ENCODE results near the gene RPL11.
A peak's percentile ranks its signal among the peaks of the same experiment; 100 is the strongest.
"Not testable (repeated sequence)": the region's sequence is repeated elsewhere in the genome, so short reads cannot be mapped to it uniquely, and the experiment has no call there.

The RPL11 gene

DNA sequence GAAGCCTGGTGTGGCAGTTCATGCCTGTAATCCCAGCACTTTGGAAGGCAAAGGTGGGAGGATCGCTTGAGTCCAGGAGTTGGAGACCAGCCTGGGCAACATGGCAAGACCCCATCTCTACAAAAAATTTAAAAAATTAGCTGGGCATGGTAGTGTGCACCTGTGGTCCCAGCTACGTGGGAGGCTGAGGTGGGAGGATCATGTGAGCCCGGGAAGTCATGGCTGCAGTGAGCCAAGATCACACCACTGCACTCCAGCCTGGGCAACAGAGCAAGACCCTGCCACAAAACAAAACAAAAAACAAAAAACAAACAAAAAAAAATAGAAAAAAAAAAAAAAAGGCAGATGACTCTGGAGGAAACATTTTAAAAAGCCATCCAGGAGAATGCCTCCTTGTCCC is 3.9 kb upstream of the RPL11 start:
- not testable (repeated sequence) for FAIRE-seq

DNA sequence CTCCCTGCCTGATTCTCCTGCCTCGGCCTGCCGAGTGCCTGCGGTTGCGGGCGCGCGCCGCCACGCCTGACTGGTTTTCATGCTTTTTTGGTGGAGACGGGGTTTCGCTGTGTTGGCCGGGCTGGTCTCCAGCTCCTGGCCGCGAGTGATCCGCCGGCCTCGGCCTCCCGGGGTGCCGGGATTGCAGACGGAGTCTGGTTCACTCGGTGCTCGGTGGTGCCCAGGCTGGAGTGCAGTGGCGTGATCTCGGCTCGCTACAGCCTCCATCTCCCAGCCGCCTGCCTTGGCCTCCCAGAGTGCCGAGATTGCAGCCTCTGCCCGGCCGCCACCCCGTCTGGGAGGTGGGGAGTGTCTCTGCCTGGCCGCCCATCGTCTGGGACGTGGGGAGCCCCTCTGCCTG is 3.3 kb upstream of the RPL11 start:
- not testable (repeated sequence) for FAIRE-seq

DNA sequence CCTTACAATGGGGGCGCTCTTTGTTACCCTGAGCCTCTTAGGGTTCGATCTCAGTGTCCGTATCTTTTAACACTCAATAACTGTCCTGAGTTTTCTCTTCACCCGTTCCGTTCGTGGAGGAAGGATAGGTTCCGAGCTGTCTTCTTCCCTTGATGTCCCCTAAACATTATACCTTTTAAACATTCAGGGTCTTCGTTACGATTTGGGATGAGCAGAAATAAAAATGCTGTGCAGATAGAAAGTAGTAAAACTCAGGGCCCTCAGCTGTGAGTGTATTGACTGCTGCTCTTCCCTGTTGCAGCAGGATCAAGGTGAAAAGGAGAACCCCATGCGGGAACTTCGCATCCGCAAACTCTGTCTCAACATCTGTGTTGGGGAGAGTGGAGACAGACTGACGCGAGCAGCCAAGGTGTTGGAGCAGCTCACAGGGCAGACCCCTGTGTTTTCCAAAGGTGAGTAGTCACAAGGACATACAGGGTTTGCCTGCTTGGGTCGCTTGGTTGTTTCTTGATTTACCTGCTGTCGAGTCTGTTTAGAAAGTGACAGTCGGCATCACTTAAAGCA is 784 bp downstream of the RPL11 start:
- FAIRE-seq, result no peak

DNA sequence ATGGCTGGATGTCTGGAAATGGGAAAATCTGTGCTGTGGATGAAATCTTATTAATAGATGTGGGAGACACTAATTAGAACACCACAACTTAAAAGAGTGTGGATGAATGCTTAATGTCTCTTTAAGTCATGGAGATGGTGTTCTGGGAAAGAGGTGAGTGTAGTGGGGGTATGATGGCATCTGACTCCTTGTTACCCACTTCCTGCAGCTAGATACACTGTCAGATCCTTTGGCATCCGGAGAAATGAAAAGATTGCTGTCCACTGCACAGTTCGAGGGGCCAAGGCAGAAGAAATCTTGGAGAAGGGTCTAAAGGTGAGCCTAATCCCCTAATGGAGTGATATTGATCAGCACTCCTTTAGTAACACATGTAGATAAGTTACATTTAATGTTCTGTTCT is 2.0 kb downstream of the RPL11 start:
- no peak for FAIRE-seq

DNA sequence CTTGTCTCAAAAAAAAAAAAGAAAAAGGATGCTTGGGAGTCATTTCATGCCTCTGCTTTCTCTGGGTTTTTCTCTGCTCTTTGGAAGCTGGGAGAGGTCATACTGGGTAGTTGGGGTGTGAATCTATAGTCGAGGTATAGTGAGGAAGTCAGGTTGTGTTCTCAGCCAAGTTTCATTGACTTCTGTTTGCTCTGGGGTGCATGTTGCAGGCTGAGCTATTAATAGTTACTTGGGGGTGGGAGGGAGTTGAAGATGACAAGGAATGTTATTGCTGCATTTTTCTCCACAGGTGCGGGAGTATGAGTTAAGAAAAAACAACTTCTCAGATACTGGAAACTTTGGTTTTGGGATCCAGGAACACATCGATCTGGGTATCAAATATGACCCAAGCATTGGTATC is 2.8 kb downstream of the RPL11 start:
- FAIRE-seq, result no peak

DNA sequence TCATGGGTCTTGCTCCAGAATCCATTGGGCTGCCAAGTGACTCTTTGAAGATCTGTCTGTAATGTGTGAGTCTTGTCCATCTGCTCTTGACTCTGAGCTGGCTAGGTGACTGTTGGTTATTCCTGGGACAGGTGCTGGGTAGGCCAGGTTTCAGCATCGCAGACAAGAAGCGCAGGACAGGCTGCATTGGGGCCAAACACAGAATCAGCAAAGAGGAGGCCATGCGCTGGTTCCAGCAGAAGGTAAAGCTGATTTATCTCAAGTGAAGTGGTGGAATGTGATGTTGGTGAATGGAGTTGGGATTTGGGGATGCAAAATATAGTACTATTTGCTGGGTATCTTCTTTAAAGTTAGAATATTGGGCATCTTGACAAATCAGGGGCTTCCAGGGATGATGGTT is 4.1 kb downstream of the RPL11 start:
- no peak for FAIRE-seq

DNA sequence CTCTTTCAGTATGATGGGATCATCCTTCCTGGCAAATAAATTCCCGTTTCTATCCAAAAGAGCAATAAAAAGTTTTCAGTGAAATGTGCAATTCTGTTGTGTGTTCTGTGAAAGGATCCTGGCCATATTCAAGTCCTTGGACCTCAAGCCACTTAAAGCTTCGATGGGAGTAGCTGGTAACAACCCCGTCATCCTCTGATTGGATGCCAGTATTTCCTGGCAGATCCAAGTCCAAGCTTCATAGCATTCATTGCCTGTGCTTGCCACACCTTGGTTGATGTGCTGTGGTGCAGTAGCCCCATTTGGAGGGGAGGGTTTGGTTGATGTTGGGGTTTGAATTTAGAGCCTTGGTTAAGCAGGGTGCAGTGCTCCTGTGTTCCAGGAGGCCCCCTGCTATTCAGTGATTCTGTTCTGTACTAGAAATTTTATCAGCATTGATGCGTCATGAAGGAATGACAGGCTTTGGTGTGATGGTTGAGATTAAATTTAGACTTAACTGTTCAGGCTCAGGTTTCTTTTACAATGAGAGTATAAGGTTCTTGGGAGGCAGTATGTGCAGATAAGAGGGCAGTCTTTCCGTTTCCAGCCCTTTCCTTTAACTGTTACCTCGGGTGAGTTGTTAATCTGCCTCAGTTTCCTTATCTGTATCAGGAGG is 4.9 kb downstream of the RPL11 start:
- FAIRE-seq, result no peak

DNA sequence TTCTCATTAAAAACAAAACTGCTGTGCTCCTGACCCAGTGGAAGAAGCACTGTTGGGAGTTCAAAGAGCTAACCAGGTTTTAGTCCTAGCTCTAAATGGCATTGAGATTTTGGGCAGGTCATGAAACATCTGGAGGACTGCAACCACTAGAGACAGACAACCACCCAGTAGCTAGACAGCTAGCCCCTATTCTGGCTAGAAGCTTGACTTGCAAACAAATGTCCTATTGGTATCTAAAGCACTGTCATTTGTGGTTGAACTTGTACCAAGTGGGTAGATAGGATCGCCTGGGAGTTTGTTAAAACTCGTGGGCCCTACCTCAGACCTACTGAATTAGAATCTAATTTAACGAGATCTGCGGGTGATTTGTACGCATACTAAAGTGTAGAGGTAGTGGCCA is 6.9 kb downstream of the RPL11 start:
- no peak for FAIRE-seq

DNA sequence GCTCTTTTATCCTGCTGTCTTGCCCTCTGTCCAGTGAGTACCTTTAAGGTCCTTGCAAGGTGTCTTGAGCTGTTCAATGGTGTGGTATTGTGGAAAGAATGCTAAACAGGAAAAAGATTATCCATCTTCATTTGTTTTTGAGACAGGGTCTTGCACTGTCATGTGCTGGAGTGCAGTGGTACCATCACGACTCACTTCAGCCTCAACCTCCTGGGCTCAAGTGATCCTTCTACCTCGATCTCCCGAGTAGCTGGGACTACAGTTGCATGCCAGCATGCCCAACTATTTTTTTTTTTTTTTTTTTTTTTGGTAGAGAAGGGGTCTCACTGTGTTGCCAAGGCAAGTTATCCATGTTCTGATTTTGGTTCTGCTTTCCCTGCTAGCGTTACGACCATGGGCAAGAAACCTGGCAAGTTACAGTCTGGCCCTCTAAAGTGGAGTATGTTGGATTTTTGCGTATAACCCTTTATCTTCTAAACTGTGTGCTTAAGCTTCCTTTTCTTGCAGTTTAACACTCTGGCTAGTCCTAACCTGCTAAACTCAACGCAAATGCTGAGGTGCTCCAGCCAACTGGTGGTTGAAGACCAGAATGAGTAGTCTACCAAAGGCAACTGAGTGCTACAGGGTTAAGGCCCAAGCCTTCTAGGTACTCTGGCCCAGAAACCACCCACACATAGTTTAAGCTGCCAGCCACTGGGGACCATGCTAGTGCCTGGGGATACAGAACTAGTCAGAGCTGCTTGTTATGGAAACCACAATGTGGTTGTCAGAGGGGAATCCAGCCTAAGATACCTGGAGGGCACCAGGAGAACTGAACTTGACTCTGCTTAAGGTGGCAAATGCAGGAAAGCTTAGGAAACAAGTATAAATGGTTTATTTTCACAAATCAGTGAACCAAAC is 7.9 kb downstream of the RPL11 start:
- no peak for FAIRE-seq

DNA sequence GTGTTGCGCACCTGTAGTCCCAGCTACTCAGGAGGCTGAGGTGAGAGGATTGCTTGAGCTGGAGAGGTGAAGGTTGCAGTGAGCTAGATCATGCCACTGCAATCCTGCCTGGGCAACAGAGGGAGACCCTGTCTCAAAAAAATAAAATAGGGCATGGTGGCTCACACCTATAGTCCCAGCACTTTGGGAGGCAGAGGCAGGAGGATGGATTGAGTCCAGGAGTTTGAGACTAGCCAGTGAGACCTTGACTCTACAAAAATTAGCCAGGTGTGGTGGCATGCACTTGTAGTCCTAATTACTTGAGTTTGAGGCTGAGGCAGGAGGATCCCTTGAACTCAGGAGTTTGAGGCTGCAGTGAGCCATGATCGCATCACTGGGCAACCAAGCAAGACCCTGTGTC is 9.7 kb downstream of the RPL11 start:
- no peak for FAIRE-seq

DNA sequence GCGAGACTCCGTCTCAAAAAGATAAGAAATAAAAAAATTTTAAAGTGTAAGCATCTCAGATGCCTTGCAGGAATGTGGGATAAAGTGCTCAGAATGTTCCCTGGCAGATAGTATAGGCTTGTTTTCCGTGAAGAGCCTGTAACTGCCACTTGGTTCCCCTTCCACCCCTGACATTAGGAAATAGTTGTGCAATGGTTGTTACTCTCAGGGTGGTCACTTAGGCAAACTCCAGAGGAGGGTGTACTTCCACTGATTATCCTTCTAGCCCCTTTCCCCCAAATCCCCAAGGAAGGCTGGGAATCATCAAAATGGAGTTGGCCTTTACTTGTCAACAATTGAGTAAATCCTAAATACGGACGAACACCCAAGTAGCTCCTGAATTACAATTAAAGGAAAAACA is 10.4 kb downstream of the RPL11 start:
- FAIRE-seq, result no peak

DNA sequence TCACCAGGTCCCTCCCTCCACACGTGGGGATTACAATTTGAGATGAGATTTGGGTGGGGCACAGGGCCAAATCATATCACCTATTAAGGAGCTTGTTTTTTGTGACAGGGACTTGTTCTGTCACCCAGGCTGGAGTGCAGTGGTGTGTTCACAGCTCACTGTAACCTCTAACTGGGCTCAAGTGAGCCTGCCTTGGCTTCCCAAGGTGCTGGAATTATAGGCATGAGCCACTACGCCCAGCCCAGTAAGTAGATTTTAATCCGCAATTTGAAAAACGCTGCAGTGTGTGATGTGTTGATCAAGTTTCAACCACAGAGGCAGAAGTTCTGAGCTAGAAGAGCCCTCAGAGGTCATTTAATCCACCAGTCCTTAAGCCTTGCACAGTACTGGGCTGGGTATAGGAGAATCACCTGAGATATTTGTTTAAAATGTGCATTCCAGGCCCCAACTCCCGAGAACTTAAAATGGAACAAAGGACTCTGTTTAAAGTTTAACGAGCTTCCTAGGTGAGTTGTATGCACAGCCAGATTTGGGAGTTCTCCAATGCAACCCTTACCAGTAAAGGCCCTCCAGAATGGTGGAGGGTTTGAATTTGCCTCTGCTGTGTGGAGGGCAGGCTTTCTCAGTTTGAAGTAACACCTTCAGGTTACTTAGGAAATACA is 13.4 kb downstream of the RPL11 start:
- peak; percentile 94 for FAIRE-seq

DNA sequence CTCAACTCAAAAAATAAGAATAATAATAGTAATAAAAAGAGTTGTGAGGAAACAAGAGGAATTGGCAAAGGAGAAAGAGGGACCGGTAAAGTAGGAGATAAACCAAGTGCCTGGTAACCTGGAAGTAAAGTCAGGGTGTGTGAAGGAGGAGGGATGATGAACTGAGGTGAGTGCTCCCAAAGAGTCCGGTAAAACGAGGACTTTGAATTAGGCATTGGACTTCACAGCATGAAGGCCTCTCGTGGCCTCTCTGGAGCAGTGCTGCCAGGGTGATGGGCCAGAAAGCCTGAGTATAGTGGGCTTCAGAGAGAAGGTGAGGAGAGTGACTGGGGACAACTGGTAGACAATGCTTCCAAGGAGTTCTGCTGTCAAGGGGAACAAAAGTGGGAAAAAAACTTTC is 17.6 kb downstream of the RPL11 start:
- no peak for FAIRE-seq

DNA sequence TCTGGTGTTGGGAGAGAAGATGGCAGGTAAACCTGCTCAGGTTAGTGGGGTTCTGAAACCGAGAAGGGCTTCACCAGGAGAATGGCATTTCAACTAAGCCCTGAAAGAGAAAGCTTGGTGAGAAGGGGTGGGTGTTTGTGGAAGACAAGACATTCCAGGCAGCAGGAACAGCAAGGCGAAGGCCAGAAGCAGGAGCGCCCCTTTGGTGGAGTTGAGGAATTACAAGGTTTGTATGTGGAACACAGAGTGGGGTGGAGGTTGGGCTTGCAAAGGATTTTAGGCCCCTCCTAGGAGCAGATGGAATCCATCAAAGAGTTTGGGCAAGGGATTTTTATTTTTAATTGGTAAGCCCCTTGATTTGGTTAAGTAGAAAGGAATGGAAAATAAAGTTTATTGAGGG is 26.9 kb downstream of the RPL11 start:
- FAIRE-seq, result peak; percentile 94

DNA sequence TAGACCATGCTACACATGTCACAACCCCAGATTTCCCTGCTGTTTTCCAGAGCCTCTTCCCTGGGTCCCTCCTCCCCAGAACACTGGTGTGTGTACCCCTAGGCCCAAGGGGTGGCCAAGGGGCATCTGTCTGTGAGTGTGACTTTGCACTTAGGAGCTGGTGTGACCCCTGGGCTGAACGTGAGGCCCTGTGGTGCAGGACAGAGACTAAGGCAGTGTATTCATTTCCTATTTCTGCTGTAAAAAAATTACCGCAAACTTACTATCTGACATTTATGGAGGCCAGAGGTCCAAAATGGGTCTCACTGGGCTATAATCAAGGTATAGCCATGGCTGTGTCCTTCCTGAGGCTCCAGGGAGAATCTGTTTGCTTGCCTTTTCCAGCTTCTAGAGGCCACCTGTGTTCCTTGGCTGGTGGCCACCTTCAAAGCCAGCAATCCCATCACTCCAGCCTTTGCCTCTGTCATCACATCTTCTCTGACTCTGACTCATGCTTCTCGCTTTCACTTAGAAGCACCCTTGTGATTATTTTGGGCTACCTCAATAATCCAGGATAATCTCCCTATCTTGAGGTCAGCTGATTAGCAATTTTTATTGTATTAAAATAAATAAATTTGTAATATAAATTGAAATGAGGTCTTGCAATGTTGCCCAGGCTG is 27.7 kb downstream of the RPL11 start:
- no peak for FAIRE-seq

DNA sequence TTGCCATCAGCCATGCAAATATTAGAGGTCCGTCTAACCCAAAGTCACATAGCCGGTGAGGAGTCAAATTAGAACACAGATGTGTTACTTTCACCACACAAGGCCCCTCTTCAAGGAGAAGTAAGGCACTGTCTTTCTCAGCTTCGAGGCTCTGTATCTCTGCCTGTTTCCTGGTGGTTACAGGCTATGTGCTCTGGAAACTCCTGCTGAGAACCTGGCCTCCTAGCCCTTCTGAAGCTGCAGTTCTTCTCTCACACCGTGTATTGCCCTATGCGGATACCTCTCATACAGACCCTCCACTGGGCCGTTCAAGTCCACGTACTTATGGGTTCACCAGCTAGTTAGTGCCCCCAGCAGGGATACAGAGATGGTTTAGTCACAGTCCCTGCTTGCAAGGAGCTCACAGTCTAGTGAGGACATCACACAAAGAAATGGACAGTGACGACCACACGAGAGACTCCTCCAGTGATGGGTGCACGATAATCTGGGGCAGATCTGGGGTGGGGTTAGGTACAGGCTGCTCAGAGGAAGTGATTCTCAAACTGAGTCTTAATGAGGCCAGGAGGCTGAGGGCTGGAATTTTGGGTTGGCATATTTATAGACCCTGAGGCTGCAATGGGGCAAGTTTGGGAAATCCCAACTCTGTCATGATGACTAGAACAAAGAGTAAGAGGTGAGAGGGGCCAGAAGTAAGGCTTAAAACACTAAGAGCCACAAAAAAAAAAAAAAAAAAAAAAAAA is 28.8 kb downstream of the RPL11 start:
- FAIRE-seq, result no peak

DNA sequence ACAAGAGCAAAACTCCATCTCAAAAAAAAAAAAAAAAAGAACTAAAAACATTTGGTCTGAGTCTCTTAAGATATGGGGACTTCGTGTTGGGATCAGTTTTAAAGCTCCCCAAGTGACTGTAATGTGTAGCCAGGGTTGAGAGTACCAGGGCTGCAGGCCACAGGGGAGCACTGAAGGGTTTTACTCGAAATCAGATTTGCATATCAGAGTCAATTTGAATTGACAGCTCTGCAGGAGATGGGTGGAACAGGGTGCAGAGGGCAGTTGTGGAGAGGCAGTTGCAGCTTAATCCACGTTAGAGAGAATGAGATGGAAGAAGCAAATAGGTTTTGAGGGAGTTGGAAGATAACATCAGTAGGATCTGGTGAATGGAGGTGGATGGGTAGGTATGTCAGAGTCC is 31.0 kb downstream of the RPL11 start:
- FAIRE-seq, result no peak

DNA sequence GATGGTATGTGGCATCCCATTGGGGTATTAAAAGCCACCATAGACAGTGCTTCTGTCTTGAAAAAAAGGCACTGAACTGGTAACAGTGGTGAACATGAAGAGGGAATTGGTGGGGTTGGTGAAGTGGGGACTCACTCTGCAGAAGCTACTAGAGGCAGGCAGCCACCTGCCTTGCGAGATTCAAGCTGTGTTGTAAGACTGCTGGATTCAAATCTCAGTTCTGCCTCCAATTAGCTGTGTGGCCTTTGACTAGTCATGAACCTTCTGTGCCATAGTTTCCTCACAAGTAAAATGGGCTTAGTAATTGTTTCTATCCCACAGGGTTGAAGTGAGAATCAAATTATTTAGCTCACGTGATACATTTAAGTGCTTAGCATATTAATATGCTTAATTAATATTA is 35.1 kb downstream of the RPL11 start:
- no peak for FAIRE-seq

DNA sequence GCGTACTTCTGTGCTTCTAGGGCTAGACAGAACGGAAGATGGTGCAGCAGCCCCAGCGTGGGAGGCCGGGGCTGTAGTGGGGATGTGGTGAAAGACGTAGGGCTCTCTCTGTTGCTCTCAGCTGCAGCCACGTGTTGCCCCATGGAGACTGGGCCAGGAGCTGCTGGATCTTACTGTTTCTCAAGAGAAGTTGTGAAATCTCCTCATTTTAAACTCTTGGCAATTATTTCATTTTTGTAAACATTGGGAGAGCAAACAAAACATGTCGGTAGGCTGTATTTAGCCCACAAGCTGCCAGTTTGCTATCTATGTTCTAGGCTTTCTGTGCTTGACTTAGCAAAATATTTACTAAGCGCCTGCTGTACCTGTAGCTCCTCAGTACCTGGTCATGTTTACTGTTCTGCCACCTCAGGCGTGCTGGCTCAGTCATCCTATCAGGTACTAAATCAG is 35.8 kb downstream of the RPL11 start:
- no peak for FAIRE-seq

DNA sequence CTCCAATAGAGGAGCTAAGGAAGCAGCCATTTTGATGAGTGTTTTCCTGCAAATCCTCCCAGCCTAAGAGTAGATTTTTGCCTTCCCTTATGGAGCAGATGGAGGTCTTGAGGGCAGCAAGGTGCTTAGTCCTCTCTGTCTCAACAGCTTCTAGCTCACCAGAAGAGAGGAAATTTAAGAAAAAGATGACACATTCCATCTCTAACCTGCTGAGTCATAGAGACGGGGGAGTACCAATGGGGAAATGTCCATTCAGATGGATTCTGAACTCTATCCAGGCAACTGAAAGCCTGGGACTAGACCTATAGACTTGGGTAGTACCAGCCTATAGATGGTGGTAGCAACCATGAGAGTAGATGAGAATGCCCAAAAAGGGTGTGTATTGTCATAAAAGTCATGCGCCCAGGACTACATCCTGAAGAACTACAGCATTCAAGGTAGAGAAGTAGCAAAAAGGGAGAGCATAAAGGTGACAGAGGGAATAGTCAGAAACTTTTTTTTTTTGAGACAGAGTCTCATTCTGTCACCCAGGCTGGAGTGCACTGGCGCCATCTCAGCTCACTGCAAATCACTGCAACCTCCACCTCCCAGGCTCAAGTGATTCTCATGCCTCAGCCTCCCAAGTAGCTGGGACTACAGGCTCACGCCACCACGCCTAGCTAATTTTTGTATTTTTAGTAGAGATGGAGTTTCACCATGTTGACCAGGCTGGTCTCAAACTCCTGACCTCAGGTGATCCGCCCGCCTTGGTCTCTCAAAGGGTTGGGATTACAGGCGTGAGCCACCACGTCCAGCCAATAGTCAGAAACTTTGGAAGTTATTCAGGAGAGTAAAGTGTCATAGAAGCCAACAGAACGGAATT is 41.0 kb downstream of the RPL11 start:
- FAIRE-seq, result no peak

DNA sequence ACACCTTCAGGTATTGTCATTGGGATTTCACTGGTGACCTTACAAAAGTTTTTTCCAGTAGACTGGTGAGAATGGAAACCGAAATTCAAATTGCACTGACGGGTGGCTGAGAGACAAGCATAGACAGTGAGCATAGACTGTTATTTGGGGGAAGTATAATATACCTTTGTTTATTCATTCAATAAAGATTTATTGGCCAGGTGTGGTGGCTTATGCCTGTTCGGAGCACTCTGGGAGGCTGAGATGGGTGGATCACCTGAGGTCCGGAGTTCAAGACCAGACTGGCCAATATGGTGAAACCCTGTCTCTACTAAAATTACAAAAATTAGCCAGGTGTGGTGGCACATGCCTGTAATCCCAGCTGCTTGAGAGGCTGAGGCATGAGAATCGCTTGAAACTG is 41.7 kb downstream of the RPL11 start:
- not testable (repeated sequence) for FAIRE-seq
